ENCODE measurements around the gene AQP12B. TPM values are rescaled to one million over a fixed set of nuclear protein-coding genes. Genes with fewer than 3 reads are reported as not detected.

Gene AQP12B
- total RNA-seq, 1 experiment from 2014 or later: not detected

GRCh38 chr2:240628808-240629618, 53.7 kb downstream of the AQP12B start:
- BruUV-seq (replicated peaks): no TSS peak
- H3K4me1 ChIP-seq (ENCODE audit: insufficient read depth, low read length): no peaks in the 10 kb centered on the region
- H3K9me2 ChIP-seq (replicated peaks; ENCODE audit: low read length): no peaks in the 10 kb centered on the region
- POLR2A ChIA-PET (ENCODE audit: unreplicated experiment): no interaction called here
- CTCF ChIA-PET: no interaction called here
- no peaks in the 10 kb centered on the region for H3K27me3 ChIP-seq (ENCODE audit: low read length)
- no peaks in the 10 kb centered on the region for H3F3A ChIP-seq (ENCODE audit: low read length, unreplicated experiment)
- no peaks in the 10 kb centered on the region for H3K79me2 ChIP-seq (ENCODE audit: low read length)
- no peaks in the 10 kb centered on the region for H3K36me3 ChIP-seq (ENCODE audit: low read depth, low read length)
- H4K20me1 ChIP-seq (ENCODE audit: low read length): no peaks in the 10 kb centered on the region
- DNase-seq: no peak
- no peaks in the 10 kb centered on the region for H3K9me3 ChIP-seq (ENCODE audit: low read length)
- no peak overlapping the region for H3K4me2 ChIP-seq (ENCODE audit: low read length)
- TF ChIP-seq CTCF (conservative IDR thresholded peaks at IDR 0.05; ENCODE audit: low read depth, low read length) (no peak), EZH2 (IDR thresholded peaks at IDR 0.05; ENCODE audit: low read length, unreplicated experiment) (no peak), EZH2phosphoT487 (IDR thresholded peaks at IDR 0.05; ENCODE audit: borderline replicate concordance, low read length) (no peak)
- no peak for ATAC-seq
- H3K9ac ChIP-seq (ENCODE audit: low read length): no peak overlapping the region
- no peak overlapping the region for H3K4me3 ChIP-seq (ENCODE audit: low read length)
- no peak overlapping the region for H3K27ac ChIP-seq (ENCODE audit: low read length)
- no peak overlapping the region for H2AFZ ChIP-seq (ENCODE audit: low read length)
- intact Hi-C loops (cut with micrococcal nuclease): no loop called here

DNA sequence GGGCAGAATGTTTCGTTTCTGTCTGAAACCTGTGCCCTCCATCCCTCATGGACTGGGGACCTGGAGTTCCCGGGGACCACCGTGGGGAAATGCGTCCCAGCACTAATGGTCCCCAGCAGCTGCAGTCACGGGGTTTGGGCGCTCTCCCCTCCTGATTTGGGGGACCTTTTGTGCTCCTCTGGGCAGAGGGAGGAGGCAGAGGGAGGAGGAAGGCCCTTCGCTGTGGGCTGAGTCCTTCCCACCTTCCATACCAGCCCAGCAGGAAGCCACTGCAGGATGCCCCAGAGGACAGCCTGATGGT, 54.2 kb downstream of the AQP12B start:
- Histone ChIP-seq H3K4me2 (ENCODE audit: low read length) (no peak overlapping the region), H3K9me2 (replicated peaks; ENCODE audit: low read length) (no peaks in the 10 kb centered on the region), H3F3A (ENCODE audit: low read length, unreplicated experiment) (no peaks in the 10 kb centered on the region), H3K9ac (ENCODE audit: low read length) (no peak overlapping the region), H3K4me1 (ENCODE audit: insufficient read depth, low read length) (no peaks in the 10 kb centered on the region), H3K27ac (ENCODE audit: low read length) (no peak overlapping the region), H3K27me3 (ENCODE audit: low read length) (no peaks in the 10 kb centered on the region), H4K20me1 (ENCODE audit: low read length) (no peaks in the 10 kb centered on the region), H3K79me2 (ENCODE audit: low read length) (no peaks in the 10 kb centered on the region), H3K4me3 (ENCODE audit: low read length) (no peak overlapping the region), H3K36me3 (ENCODE audit: low read depth, low read length) (no peaks in the 10 kb centered on the region), H3K9me3 (ENCODE audit: low read length) (no peaks in the 10 kb centered on the region), H2AFZ (ENCODE audit: low read length) (no peak overlapping the region)
- ChIA-PET POLR2A (ENCODE audit: unreplicated experiment) (no interaction called here), CTCF (no interaction called here)
- no peak for ATAC-seq
- TF ChIP-seq EZH2phosphoT487 (IDR thresholded peaks at IDR 0.05; ENCODE audit: borderline replicate concordance, low read length) (no peak), CTCF (conservative IDR thresholded peaks at IDR 0.05; ENCODE audit: low read depth, low read length) (no peak), EZH2 (IDR thresholded peaks at IDR 0.05; ENCODE audit: low read length, unreplicated experiment) (no peak)
- intact Hi-C loops (cut with micrococcal nuclease): no loop called here
- DNase-seq: no peak
- no TSS peak for BruUV-seq (replicated peaks)

DNA sequence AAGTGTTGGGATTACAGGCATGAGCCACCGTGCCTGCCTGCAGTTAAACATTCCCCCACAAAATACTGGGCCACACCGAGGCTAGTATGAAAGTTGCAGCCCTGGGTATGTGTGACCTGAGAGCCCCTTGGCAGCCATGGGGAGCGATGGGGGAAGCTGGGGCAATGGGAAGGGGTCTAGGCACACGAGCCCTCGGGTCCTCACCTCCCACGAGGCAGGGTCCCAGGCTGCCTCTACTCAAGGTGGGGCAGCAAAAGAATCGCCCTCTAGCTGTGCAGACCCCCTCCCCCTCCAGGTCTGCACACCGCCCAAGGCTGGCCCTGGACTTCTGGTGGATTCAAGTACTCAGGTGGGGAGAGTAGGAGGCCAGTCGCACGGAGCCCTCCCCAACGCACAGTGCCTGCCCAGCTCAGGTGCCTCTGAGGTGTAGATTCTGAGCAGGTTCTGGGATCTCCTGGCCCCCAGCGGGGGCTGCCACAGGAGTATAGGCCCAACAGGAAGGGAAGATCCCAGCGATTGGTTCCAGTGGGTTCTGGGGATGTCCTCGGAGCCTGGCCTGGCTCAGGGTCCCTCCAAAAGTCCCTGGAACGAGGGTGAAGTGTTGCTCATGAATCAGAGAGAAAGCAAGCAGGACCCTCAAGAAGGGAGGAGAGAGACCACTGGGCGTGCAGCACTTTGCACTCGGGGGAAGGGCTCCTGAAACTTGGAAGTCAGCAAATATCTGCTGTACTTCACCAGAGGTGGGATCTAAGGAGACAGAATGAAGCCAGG, 54.8 kb downstream of the AQP12B start:
- intact Hi-C loops (cut with micrococcal nuclease): no loop called here
- TF ChIP-seq EZH2phosphoT487 (IDR thresholded peaks at IDR 0.05; ENCODE audit: borderline replicate concordance, low read length): no peak
- no peak for TF ChIP-seq EZH2 (IDR thresholded peaks at IDR 0.05; ENCODE audit: low read length, unreplicated experiment)
- TF ChIP-seq CTCF (conservative IDR thresholded peaks at IDR 0.05; ENCODE audit: low read depth, low read length): no peak
- CTCF ChIA-PET: no interaction called here

More for the DNA sequence above, 54.8 kb downstream of the AQP12B start:
- Histone ChIP-seq H2AFZ (ENCODE audit: low read length) (no peak overlapping the region), H3K4me1 (ENCODE audit: insufficient read depth, low read length) (no peaks in the 10 kb centered on the region), H3K9ac (ENCODE audit: low read length) (no peak overlapping the region), H4K20me1 (ENCODE audit: low read length) (no peaks in the 10 kb centered on the region), H3K9me2 (replicated peaks; ENCODE audit: low read length) (no peaks in the 10 kb centered on the region), H3F3A (ENCODE audit: low read length, unreplicated experiment) (no peaks in the 10 kb centered on the region), H3K27me3 (ENCODE audit: low read length) (no peaks in the 10 kb centered on the region), H3K36me3 (ENCODE audit: low read depth, low read length) (no peaks in the 10 kb centered on the region), H3K79me2 (ENCODE audit: low read length) (no peaks in the 10 kb centered on the region), H3K9me3 (ENCODE audit: low read length) (no peaks in the 10 kb centered on the region), H3K27ac (ENCODE audit: low read length) (no peak overlapping the region), H3K4me2 (ENCODE audit: low read length) (no peak overlapping the region), H3K4me3 (ENCODE audit: low read length) (no peak overlapping the region)
- POLR2A ChIA-PET (ENCODE audit: unreplicated experiment): no interaction called here
- DNase-seq (no peak), ATAC-seq (no peak)
- no TSS peak for BruUV-seq (replicated peaks)
